Hepatocyte (in vitro differentiated cells): Measurements from ENCODE around the gene CUX1.

Experiments used
- CTCF ChIP-seq: fragments of 200-600 bp; sonication (generic); IDR thresholded peaks from 2 replicates; pipeline ENCODE4 v1.5.1; 2016; ENCODE audit warnings: antibody characterized with exemption, mild to moderate bottlenecking; ENCODE audit not compliant: poor library complexity
- EZH2 ChIP-seq: fragments of 200-600 bp; sonication (generic); IDR thresholded peaks from 2 replicates; pipeline ENCODE4 v1.6.1; 2016; ENCODE audit warnings: antibody characterized with exemption, mild to moderate bottlenecking, borderline replicate concordance
- EZH2phosphoT487 ChIP-seq: fragments of 200-600 bp; sonication (generic); IDR thresholded peaks from one replicate; pipeline ENCODE4 v1.6.1; 2018; ENCODE audit warnings: antibody characterized with exemption, mild to moderate bottlenecking, low read depth, moderate library complexity; ENCODE audit not compliant: unreplicated experiment, severe bottlenecking

- TF ChIP-seq CTCF (no peak), EZH2 (no peak), EZH2phosphoT487 (no peak)
Observed at GRCh38 chr7:101991860-101992259, 174.4 kb downstream of the CUX1 start.
